K562 (cell line): Measurements from ENCODE around the gene DACT1. TPM values are rescaled to one million over a fixed set of nuclear protein-coding genes. Genes with fewer than 3 reads are reported as not detected.

Source experiments
- ATAC-seq: fragments of 200-7000 bp; cut with Tn5 transposase; 3 replicates; pipeline ENCODE4 v1.9.1; 2020; ENCODE audit warnings: moderate library complexity
- BruUV-seq: library from RNA; stranded (reverse); fragments of 400-500 nt; replicated peaks from 2 replicates; lab custom pipeline; 2021; lab: Mats Ljungman, UMichigan
- CTCF ChIA-PET: fragments of 300-600 bp; formaldehyde crosslinking; extraction: SDS; loops from one replicate; lab custom pipeline; 2021; ENCODE audit warnings: low intra/inter-chr PET ratio; lab: Yijun Ruan, JAX
- POLR2A ChIA-PET: fragments of 300-600, 350-650 bp; sonication (Branson Sonifier 250); formaldehyde crosslinking; extraction: SDS; loops from one replicate; lab custom pipeline; 2021; ENCODE audit warnings: antibody characterized with exemption, inconsistent platforms; lab: Yijun Ruan, JAX
- DNase-seq, 4 experiments: peaks; one replicate each; pipeline versions ENCODE4 v3.0.0 to v3.0.0-alpha.2; 2011 to 2018; ENCODE audit warnings: low spot score in 3 of 4, mixed read lengths in 3 of 4; ENCODE audit errors: extremely low read depth in 1 of 4
- FAIRE-seq: peaks from 2 replicates; lab custom pipeline; 2011; peaks lifted over from hg19 to GRCh38; lab: Jason Lieb, UNC
- H2AFZ ChIP-seq: 2 replicates; pipeline ENCODE4 v1.6.0; 2011; ENCODE audit warnings: low read depth, low read length, control low read depth, inconsistent platforms
- H3K27ac ChIP-seq: fragments of 200-600 bp; 3 replicates; pipeline ENCODE4 v1.8.0; 2011; ENCODE audit warnings: low read depth, mild to moderate bottlenecking, control low read depth, inconsistent platforms, low read length, moderate library complexity, mixed read lengths; ENCODE audit errors: extremely low read depth
- H3K27me3 ChIP-seq, 2 experiments: fragments of 300-600 bp in 1 of 2; 2 replicates in 1 of 2; 3 replicates in 1 of 2; pipeline versions ENCODE4 v1.6.0 to v1.8.0; 2011; ENCODE audit warnings: inconsistent platforms in 2 of 2, low read length in 2 of 2, mild to moderate bottlenecking in 1 of 2, mixed read lengths in 1 of 2, moderate library complexity in 1 of 2; ENCODE audit not compliant: control insufficient read depth in 2 of 2, insufficient read depth in 2 of 2
- H3K36me3 ChIP-seq: fragments of 300-600 bp; 3 replicates; pipeline ENCODE4 v1.8.0; 2011; ENCODE audit warnings: mild to moderate bottlenecking, low read length, inconsistent platforms; ENCODE audit not compliant: control insufficient read depth, insufficient read depth
- H3K4me1 ChIP-seq, 2 experiments: fragments of 200-600 bp in 1 of 2; replicated peaks in 1 of 2; 2 replicates in 1 of 2; 3 replicates in 1 of 2; pipeline versions ENCODE4 v1.5.1 to v1.8.0; 2011; ENCODE audit warnings: inconsistent platforms in 2 of 2, low read length in 2 of 2, mild to moderate bottlenecking in 1 of 2, mixed read lengths in 1 of 2, moderate library complexity in 1 of 2; ENCODE audit not compliant: control insufficient read depth in 2 of 2, insufficient read depth in 2 of 2
- H3K4me2 ChIP-seq: 2 replicates; pipeline ENCODE4 v1.6.1; 2011; ENCODE audit warnings: low read length, control low read depth, inconsistent platforms, mixed read lengths; ENCODE audit not compliant: insufficient read depth
- H3K4me3 ChIP-seq: fragments of 200-600 bp; sonication (generic), shearing (Covaris generic); 2 replicates; pipeline ENCODE4 v1.5.1; 2016; ENCODE audit warnings: control low read depth, inconsistent platforms
- H3K79me2 ChIP-seq: fragments of 200-600 bp; 3 replicates; pipeline ENCODE4 v1.8.0; 2011; ENCODE audit warnings: low read length, inconsistent platforms; ENCODE audit not compliant: control insufficient read depth, insufficient read depth
- H3K9ac ChIP-seq, 2 experiments: 2 replicates each; pipeline versions ENCODE4 v1.6.0 to v1.6.1; 2011; ENCODE audit warnings: low read depth in 2 of 2, low read length in 2 of 2, control low read depth in 1 of 2, inconsistent platforms in 1 of 2, mild to moderate bottlenecking in 1 of 2, mixed read lengths in 1 of 2; ENCODE audit not compliant: insufficient read depth in 1 of 2
- H3K9me1 ChIP-seq: one replicate; pipeline ENCODE4 v1.6.0; 2011; ENCODE audit warnings: inconsistent platforms, mild to moderate bottlenecking, low read length, moderate library complexity; ENCODE audit not compliant: control insufficient read depth, insufficient read depth
- H3K9me3 ChIP-seq: replicated peaks from 2 replicates; pipeline ENCODE4 v1.5.1; 2011; ENCODE audit warnings: low read depth, low read length, inconsistent platforms; ENCODE audit not compliant: control insufficient read depth, insufficient read depth
- H4K20me1 ChIP-seq: replicated peaks from 2 replicates; pipeline ENCODE4 v1.6.1; 2011; ENCODE audit warnings: low read length, inconsistent platforms, mixed read lengths; ENCODE audit not compliant: control insufficient read depth, insufficient read depth
- CC2D1A ChIP-seq: fragments of 450-650 bp; IDR thresholded peaks from 2 replicates; pipeline ENCODE4 v1.6.1; 2017; ENCODE audit warnings: mild to moderate bottlenecking
- HNRNPK ChIP-seq: fragments of 200-400 bp; formaldehyde crosslinking; IDR thresholded peaks from one replicate; pipeline ENCODE4 v1.6.1; 2018; ENCODE audit warnings: mild to moderate bottlenecking, low read depth, low read length; ENCODE audit not compliant: poor library complexity, severe bottlenecking
- LARP7 ChIP-seq: fragments of 450-650 bp; IDR thresholded peaks from 2 replicates; pipeline ENCODE4 v1.6.1; 2016
- MXI1 ChIP-seq: IDR thresholded peaks from 2 replicates; pipeline ENCODE4 v1.6.1; 2011; ENCODE audit warnings: low read depth, mild to moderate bottlenecking, improper control_type of control experiment, low read length
- NFYB ChIP-seq: IDR thresholded peaks from 2 replicates; pipeline ENCODE4 v1.6.1; 2011; ENCODE audit warnings: mild to moderate bottlenecking, moderate library complexity; ENCODE audit not compliant: insufficient read length; ENCODE audit errors: extremely low read depth
- RBM17 ChIP-seq: fragments of 200-400 bp; formaldehyde crosslinking; IDR thresholded peaks from 2 replicates; pipeline ENCODE4 v1.6.1; 2017; ENCODE audit warnings: low read depth, mild to moderate bottlenecking, low read length, borderline replicate concordance
- SMARCC2 ChIP-seq: fragments of 450-650 bp; IDR thresholded peaks from 2 replicates; pipeline ENCODE4 v1.6.1; 2017; ENCODE audit warnings: antibody characterized with exemption, moderate library complexity, mild to moderate bottlenecking, low read depth
- TAF7 ChIP-seq: fragments of 450-650 bp; IDR thresholded peaks from 2 replicates; pipeline ENCODE4 v1.6.1; 2016; ENCODE audit warnings: missing genetic modification characterization, missing compliant biosample characterization
- WHSC1 ChIP-seq: IDR thresholded peaks from one replicate; pipeline ENCODE4 v1.6.1; 2012; ENCODE audit warnings: low read length, control low read depth, inconsistent platforms
- ZFP36 ChIP-seq: fragments of 150-350 bp; IDR thresholded peaks from 2 replicates; pipeline ENCODE4 v1.6.1; 2018; ENCODE audit warnings: low read length, low read depth; ENCODE audit not compliant: partially characterized antibody
- ZNF444 ChIP-seq: fragments of 250-450 bp; sonication (Bioruptor Pico); IDR thresholded peaks from 2 replicates; pipeline ENCODE4 v1.4.0; 2020; ENCODE audit warnings: mild to moderate bottlenecking, moderate library complexity
- ZNF766 ChIP-seq: fragments of 200-800 bp; sonication (Bioruptor generic); conservative IDR thresholded peaks from 2 replicates; pipeline ENCODE4 v1.6.1; 2016; ENCODE audit warnings: missing genetic modification characterization, missing compliant biosample characterization
- WGBS: fragments of 100-300 bp; shearing (Covaris generic); methylation state at CpG from one replicate; pipeline ENCODE4 v1.1.6; 2016; ENCODE audit warnings: low coverage, mixed read lengths; ENCODE audit not compliant: insufficient coverage; ENCODE audit errors: missing lambda C conversion rate; 5-methylcytosine and 5-hydroxymethylcytosine counted together
- in situ Hi-C: fragments of 300-500 bp; cut with MboI; formaldehyde crosslinking; loops from 4 replicates; pipeline ENCODE4 v1.15.0; 2018; ENCODE audit warnings: inconsistent platforms, mixed read lengths
- intact Hi-C: fragments of 100-400 bp; cut with micrococcal nuclease; formaldehyde crosslinking; loops from 2 replicates; pipeline ENCODE4 v1.14.2; 2022
- polyA plus RNA-seq, 8 experiments: library from polyadenylated mRNA; depleted of rRNA in 4 of 8; stranded (reverse) in 5 of 8; unstranded in 3 of 8; fragments of >200 nt; fragmentation: Nextera tagmentation in 2 of 8; fragmentation: Illumina TruSeq in 1 of 8; extraction: Ambion mirVana in 2 of 8; extraction: Trizol in 1 of 8; gene quantifications; 2 replicates each; pipeline versions ENCODE4 v1.2.1 to v1.2.3, GENCODE V29; 2011 to 2014; ENCODE audit warnings: inconsistent platforms in 1 of 8, missing spikeins in 1 of 8
- total RNA-seq, 7 experiments: library from RNA; depleted of rRNA in 6 of 7; stranded (reverse); fragments of >200 nt in 6 of 7; fragmentation: Illumina TruSeq in 2 of 7; extraction: Trizol in 2 of 7; gene quantifications; 2 replicates each; pipeline versions ENCODE4 v1.2.1 to v1.2.3, GENCODE V29; 2011 to 2021; ENCODE audit warnings: low replicate concordance in 1 of 7
- TF ChIP-seq, protein P1 (sequence below): sonication (generic); formaldehyde crosslinking; IDR thresholded peaks from 2 replicates; pipeline ENCODE4 v1.8.1; 2023; ENCODE audit warnings: mild to moderate bottlenecking, missing genetic modification reagents
- TF ChIP-seq, protein P2 (sequence below): fragments of 450-650 bp; IDR thresholded peaks from 2 replicates; pipeline ENCODE4 v1.6.1; 2017; ENCODE audit warnings: mild to moderate bottlenecking, moderate library complexity
- TF ChIP-seq, protein P3 (sequence below): fragments of 200-400 bp; formaldehyde crosslinking; IDR thresholded peaks from 2 replicates; pipeline ENCODE4 v1.6.1; 2017; ENCODE audit warnings: mild to moderate bottlenecking, low read depth, low read length, moderate library complexity

Gene DACT1
- total and polyA plus RNA-seq, 9 of the 15 experiments (the other 6 are each of a cell fraction or from before 2014, with no cell fraction given): 0.07 to 0.30 (median 0.13) TPM

DNA sequence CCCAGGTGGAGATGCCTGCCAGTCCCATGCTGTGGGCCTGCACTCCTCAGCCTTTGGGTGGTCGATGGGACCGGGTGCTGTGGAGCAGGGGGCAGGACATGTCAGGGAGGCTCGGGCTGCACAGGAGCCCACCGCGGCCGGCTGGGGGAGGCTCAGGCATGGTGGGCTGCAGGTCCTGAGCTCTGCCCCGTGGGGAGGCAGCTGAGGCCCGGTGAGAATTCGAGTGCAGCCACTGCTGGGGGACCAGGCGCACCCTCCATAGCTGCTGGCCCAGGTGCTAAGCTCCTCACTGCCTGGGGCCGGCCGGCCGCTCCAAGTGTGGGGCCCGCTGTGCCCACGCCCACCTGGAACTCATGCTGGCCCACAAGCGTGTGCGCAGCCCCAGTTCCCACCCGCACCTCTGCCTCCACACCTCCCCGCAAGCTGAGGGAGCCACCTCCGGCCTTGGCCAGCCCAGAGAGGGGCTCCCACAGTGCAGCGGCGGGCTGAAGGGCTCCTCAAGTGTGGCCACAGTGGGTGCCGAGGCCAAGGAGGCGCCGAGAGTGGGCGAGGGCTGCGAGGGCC lies 49.6 kb downstream of the DACT1 start:
- intact Hi-C loops: no loop called here
- no peaks in the 10 kb centered on the region for H3K4me1 ChIP-seq
- TF ChIP-seq, protein P1, sequence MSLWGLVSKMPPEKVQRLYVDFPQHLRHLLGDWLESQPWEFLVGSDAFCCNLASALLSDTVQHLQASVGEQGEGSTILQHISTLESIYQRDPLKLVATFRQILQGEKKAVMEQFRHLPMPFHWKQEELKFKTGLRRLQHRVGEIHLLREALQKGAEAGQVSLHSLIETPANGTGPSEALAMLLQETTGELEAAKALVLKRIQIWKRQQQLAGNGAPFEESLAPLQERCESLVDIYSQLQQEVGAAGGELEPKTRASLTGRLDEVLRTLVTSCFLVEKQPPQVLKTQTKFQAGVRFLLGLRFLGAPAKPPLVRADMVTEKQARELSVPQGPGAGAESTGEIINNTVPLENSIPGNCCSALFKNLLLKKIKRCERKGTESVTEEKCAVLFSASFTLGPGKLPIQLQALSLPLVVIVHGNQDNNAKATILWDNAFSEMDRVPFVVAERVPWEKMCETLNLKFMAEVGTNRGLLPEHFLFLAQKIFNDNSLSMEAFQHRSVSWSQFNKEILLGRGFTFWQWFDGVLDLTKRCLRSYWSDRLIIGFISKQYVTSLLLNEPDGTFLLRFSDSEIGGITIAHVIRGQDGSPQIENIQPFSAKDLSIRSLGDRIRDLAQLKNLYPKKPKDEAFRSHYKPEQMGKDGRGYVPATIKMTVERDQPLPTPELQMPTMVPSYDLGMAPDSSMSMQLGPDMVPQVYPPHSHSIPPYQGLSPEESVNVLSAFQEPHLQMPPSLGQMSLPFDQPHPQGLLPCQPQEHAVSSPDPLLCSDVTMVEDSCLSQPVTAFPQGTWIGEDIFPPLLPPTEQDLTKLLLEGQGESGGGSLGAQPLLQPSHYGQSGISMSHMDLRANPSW (CRISPR knock-in tag): no peak
- TF ChIP-seq LARP7 (no peak), RBM17 (no peak), MXI1 (no peak), ZNF444 (CRISPR knock-in tag) (no peak), CC2D1A (no peak), NFYB (no peak), WHSC1 (no peak), TAF7 (tag) (no peak), HNRNPK (no peak), ZNF766 (no peak), SMARCC2 (no peak), ZFP36 (no peak)
- TF ChIP-seq, protein P2, sequence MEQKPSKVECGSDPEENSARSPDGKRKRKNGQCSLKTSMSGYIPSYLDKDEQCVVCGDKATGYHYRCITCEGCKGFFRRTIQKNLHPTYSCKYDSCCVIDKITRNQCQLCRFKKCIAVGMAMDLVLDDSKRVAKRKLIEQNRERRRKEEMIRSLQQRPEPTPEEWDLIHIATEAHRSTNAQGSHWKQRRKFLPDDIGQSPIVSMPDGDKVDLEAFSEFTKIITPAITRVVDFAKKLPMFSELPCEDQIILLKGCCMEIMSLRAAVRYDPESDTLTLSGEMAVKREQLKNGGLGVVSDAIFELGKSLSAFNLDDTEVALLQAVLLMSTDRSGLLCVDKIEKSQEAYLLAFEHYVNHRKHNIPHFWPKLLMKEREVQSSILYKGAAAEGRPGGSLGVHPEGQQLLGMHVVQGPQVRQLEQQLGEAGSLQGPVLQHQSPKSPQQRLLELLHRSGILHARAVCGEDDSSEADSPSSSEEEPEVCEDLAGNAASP: no peak
- TF ChIP-seq, protein P3, sequence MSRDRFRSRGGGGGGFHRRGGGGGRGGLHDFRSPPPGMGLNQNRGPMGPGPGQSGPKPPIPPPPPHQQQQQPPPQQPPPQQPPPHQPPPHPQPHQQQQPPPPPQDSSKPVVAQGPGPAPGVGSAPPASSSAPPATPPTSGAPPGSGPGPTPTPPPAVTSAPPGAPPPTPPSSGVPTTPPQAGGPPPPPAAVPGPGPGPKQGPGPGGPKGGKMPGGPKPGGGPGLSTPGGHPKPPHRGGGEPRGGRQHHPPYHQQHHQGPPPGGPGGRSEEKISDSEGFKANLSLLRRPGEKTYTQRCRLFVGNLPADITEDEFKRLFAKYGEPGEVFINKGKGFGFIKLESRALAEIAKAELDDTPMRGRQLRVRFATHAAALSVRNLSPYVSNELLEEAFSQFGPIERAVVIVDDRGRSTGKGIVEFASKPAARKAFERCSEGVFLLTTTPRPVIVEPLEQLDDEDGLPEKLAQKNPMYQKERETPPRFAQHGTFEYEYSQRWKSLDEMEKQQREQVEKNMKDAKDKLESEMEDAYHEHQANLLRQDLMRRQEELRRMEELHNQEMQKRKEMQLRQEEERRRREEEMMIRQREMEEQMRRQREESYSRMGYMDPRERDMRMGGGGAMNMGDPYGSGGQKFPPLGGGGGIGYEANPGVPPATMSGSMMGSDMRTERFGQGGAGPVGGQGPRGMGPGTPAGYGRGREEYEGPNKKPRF: no peak
- DNase-seq: no peak
- CTCF ChIA-PET: no interaction called here
- H2AFZ ChIP-seq: no peak overlapping the region
- no peak overlapping the region for H3K9ac ChIP-seq
- ATAC-seq: no peak
- no peaks in the 10 kb centered on the region for H3K9me1 ChIP-seq
- no peaks in the 10 kb centered on the region for H3K27me3 ChIP-seq
- 0% methylated on average over 6 of the region's 27 CpGs for WGBS
- BruUV-seq: no TSS peak
- no peaks in the 10 kb centered on the region for H3K36me3 ChIP-seq
- no peak overlapping the region for H3K27ac ChIP-seq
- no peaks in the 10 kb centered on the region for H4K20me1 ChIP-seq
- H3K4me2 ChIP-seq: no peak overlapping the region
- H3K4me3 ChIP-seq: no peak overlapping the region
- in situ Hi-C loops: no loop called here
- no peaks in the 10 kb centered on the region for H3K79me2 ChIP-seq
- FAIRE-seq: no peak
- POLR2A ChIA-PET: no interaction called here
- H3K9me3 ChIP-seq: no peaks in the 10 kb centered on the region
